CD4-positive, alpha-beta T cell treated with Interleukin-15 for 1 hour (primary cell): ENCODE data around the gene DNM3.

ENCODE experiments used
- DNase-seq: peaks from one replicate; pipeline ENCODE4 v3.0.0-alpha.2; 2020

DNM3 gene

GRCh38 chr1:171931752-171932151, 90.5 kb downstream of the DNM3 start:
- no peak for DNase-seq

GRCh38 chr1:171934664-171935063, 93.4 kb downstream of the DNM3 start:
- no peak for DNase-seq

GRCh38 chr1:171935086-171935485, 93.8 kb downstream of the DNM3 start:
- no peak for DNase-seq

- DNase-seq, result no peak
These were observed 94.4 kb downstream of the DNM3 start for GRCh38 chr1:171935664-171936063.

GRCh38 chr1:171937938-171938337, 96.6 kb downstream of the DNM3 start:
- DNase-seq, result no peak

- DNase-seq, result no peak
These were observed 98.4 kb downstream of the DNM3 start for GRCh38 chr1:171939740-171940139.

GRCh38 chr1:171940368-171940767, 99.1 kb downstream of the DNM3 start:
- no peak for DNase-seq

GRCh38 chr1:171941920-171942319, 100.6 kb downstream of the DNM3 start:
- no peak for DNase-seq

GRCh38 chr1:171943973-171944561, 102.8 kb downstream of the DNM3 start:
- DNase-seq, result no peak

- DNase-seq, result no peak
These were observed 107.2 kb downstream of the DNM3 start for GRCh38 chr1:171948511-171948910.

GRCh38 chr1:171949316-171949715, 108.0 kb downstream of the DNM3 start:
- DNase-seq, result no peak

- DNase-seq, result no peak
These were observed 112.5 kb downstream of the DNM3 start for GRCh38 chr1:171953835-171954234.

- DNase-seq, result no peak
These were observed 113.1 kb downstream of the DNM3 start for GRCh38 chr1:171954361-171954760.

GRCh38 chr1:171961861-171962260, 120.6 kb downstream of the DNM3 start:
- DNase-seq, result no peak

- no peak for DNase-seq
These were observed 122.5 kb downstream of the DNM3 start for GRCh38 chr1:171963762-171964161.

GRCh38 chr1:171965777-171966176, 124.5 kb downstream of the DNM3 start:
- no peak for DNase-seq

GRCh38 chr1:171966426-171967220, 125.3 kb downstream of the DNM3 start:
- DNase-seq, result no peak

- DNase-seq, result no peak
These were observed 127.9 kb downstream of the DNM3 start for GRCh38 chr1:171969226-171969625.

- DNase-seq, result no peak
These were observed 128.5 kb downstream of the DNM3 start for GRCh38 chr1:171969813-171970212.

- DNase-seq, result no peak
These were observed 131.5 kb downstream of the DNM3 start for GRCh38 chr1:171972846-171973245.

- no peak for DNase-seq
These were observed 132.1 kb downstream of the DNM3 start for GRCh38 chr1:171973421-171973820.

- no peak for DNase-seq
These were observed 140.0 kb downstream of the DNM3 start for GRCh38 chr1:171981303-171981702.

GRCh38 chr1:171983584-171983983, 142.3 kb downstream of the DNM3 start:
- no peak for DNase-seq

GRCh38 chr1:171984262-171984661, 143.0 kb downstream of the DNM3 start:
- no peak for DNase-seq
